Superior temporal gyrus (tissue), 1 donor: ENCODE results near the gene CORO1C.

Experiments
- DNase-seq: peaks from one replicate; pipeline ENCODE4 v3.0.0-alpha.2; 2016; ENCODE audit errors: extremely low spot score

CORO1C gene

GRCh38 chr12:108615918-108616317 lies 115.4 kb downstream of the CORO1C start:
- no peak for DNase-seq

- DNase-seq = no peak
Observed at GRCh38 chr12:108614639-108615038, 116.7 kb downstream of the CORO1C start.

GRCh38 chr12:108614041-108614440 lies 117.3 kb downstream of the CORO1C start:
- no peak for DNase-seq

DNA sequence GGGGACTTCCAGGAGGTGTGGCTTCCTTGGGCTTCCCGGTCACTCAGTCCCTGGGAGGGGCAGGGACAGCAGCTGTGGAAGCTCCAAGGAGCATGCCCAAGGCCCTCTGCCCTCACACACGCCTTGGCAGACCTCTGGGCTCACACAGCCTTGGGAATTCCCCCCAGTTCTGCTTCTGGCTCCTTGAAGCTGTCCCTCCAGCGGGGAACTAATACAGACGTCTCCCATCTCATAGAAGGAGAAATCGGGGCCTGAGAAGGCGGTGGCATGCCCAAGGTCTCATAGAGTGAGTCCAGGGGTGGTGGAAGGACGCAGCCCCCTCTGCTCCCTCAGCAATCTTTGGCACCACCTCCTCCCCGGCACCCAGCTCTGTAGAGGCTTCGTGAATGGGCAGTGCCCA lies 117.8 kb downstream of the CORO1C start:
- DNase-seq = no peak

- no peak for DNase-seq
Observed at GRCh38 chr12:108612788-108613282, 118.5 kb downstream of the CORO1C start.

DNA sequence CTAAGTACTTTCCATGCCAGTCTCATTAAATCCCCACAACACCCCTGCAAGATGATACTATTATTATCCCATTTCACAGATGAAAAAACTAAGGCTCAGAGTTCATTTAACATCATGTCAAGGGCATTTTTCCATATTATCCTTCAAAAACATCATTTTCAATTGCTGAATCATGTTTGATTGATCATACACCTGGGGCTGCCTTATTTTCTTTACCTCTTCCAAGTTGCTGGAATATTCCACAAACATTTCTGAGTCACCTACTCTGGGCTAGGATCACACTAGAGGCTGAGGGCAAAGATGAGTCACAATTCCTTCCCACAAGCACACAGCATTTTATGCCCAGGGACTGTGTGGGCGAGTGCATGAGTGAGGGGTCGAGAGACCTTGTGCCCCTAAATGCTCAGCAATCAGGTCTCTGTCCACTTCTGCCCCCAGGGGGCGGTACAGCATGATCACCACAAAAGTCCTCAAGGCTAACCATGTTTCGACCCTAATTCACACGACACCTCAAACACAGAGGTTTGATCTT lies 119.4 kb downstream of the CORO1C start:
- DNase-seq = no peak

DNA sequence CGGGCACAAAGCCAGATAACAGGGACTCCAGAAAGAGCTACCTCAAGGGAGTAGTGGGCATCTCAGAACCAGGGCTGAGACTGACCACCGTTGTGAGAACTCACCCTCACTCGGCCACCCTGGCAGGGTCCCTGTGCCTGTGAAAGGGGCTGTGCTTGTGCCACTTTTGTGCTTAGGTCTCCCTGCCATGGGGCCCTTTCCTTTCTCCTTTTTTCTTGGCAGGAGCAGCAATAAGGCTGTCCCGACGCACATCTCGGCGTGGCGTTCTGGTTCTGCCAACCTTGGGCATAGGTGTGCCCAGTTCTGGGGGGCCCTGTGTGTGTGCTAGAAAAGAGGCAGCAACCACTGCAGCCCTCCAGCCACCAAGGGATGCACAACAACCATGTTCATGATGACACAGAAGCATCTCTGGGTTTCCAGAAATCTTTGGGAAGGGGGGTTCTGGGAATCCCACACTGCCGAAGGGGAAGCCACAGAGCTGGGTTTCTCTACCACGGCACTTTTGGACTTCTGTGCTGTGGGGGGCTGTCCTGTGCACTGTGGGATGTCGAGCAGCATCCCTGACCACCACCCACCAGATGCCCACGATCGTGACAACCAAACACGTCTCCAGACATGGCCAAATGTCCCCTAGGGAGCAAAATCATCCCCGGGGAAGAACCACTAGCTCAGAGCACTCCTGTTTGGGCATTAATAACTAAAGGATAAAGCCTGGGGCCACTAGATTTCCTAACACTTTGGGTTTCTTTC lies 120.3 kb downstream of the CORO1C start:
- no peak for DNase-seq

- no peak for DNase-seq
Observed at GRCh38 chr12:108610336-108610815, 120.9 kb downstream of the CORO1C start.

- no peak for DNase-seq
Observed at GRCh38 chr12:108609537-108610335, 121.6 kb downstream of the CORO1C start.

DNA sequence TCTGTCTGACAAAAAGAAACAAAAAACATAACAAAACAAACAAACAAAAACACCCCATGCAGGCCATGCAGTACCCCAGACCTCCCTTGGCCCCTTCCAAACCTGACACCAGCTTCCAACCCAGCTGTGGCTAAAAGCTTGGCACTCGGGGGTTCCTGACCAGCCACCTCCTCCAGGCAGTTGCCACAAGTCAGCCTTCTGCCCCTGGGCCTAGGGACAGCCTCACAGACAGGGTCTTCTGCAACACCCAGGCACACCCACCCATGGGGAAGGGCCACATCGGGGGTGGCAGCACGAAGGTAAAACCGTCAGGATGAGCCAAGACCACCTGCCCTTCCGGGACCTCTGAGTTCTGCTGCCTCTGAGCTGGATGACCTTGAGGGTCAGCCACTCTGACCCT lies 122.7 kb downstream of the CORO1C start:
- no peak for DNase-seq

- DNase-seq = no peak
Observed at GRCh38 chr12:108607981-108608600, 123.2 kb downstream of the CORO1C start.

- no peak for DNase-seq
Observed at GRCh38 chr12:108606492-108606891, 124.8 kb downstream of the CORO1C start.

- no peak for DNase-seq
Observed at GRCh38 chr12:108605690-108606406, 125.5 kb downstream of the CORO1C start.

- DNase-seq = no peak
Observed at GRCh38 chr12:108605000-108605689, 126.2 kb downstream of the CORO1C start.

- DNase-seq = no peak
Observed at GRCh38 chr12:108604208-108604941, 126.9 kb downstream of the CORO1C start.

DNA sequence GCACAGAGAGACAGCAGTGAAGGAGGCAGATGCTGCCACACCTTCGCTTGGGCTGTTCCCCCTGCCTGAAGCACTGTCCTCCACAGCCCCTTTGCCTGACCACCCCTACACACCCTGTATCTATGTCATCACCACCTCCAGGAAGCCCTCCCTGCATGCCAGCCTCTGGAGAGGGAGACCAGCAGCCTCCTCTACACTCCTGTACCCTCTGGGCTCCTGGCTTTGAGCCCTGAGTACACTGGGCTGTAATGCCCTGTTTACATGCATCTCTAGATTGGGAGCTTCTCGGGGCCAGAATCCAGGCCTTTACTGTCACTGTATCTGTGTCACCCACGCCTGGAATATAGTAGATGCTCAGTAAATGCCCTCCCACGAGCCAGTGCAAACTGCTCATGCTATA lies 127.6 kb downstream of the CORO1C start:
- no peak for DNase-seq

- DNase-seq = no peak
Observed at GRCh38 chr12:108602976-108603704, 128.2 kb downstream of the CORO1C start.

GRCh38 chr12:108602209-108602705 lies 129.1 kb downstream of the CORO1C start:
- no peak for DNase-seq

GRCh38 chr12:108600702-108601007 lies 130.7 kb downstream of the CORO1C start:
- no peak for DNase-seq
